HepG2 (cell line): Measurements from ENCODE around the gene LITAFD. TPM values are rescaled to one million over a fixed set of nuclear protein-coding genes. Genes with fewer than 3 reads are reported as not detected.

Experiments
- FOXA3 ChIP-seq: IDR thresholded peaks from 2 replicates; pipeline ENCODE4 v1.6.1; 2016; ENCODE audit warnings: missing genetic modification reagents, missing compliant biosample characterization
- HNF4A ChIP-seq: sonication (generic); formaldehyde crosslinking; IDR thresholded peaks from 2 replicates; pipeline ENCODE4 v1.4.0; 2020; ENCODE audit warnings: missing genetic modification reagents
- KLF13 ChIP-seq: sonication (generic); formaldehyde crosslinking; IDR thresholded peaks from 2 replicates; pipeline ENCODE4 v1.4.0; 2020; ENCODE audit warnings: mild to moderate bottlenecking, missing genetic modification reagents
- MAF1 ChIP-seq: sonication (generic); formaldehyde crosslinking; IDR thresholded peaks from 2 replicates; pipeline ENCODE4 v1.5.0; 2020; ENCODE audit warnings: missing genetic modification reagents, borderline replicate concordance
- MYPOP ChIP-seq: sonication (generic); formaldehyde crosslinking; IDR thresholded peaks from 2 replicates; pipeline ENCODE4 v1.8.1; 2023; ENCODE audit warnings: mild to moderate bottlenecking, moderate library complexity, missing genetic modification reagents
- PAF1 ChIP-seq: IDR thresholded peaks from 2 replicates; pipeline ENCODE4 v1.6.1; 2016; ENCODE audit warnings: missing genetic modification reagents, missing compliant biosample characterization
- XRCC5 ChIP-seq: fragments of 200-400 bp; formaldehyde crosslinking; optimal IDR thresholded peaks from 2 replicates; pipeline ENCODE3; 2017; ENCODE audit warnings: mild to moderate bottlenecking, low read length
- YEATS4 ChIP-seq: sonication (generic); formaldehyde crosslinking; IDR thresholded peaks from 2 replicates; pipeline ENCODE4 v1.4.0; 2020; ENCODE audit warnings: missing genetic modification reagents, borderline replicate concordance
- polyA plus RNA-seq, 8 experiments: library from polyadenylated mRNA; depleted of rRNA in 3 of 8; stranded (reverse) in 7 of 8; unstranded in 1 of 8; fragments of >200 nt; fragmentation: Illumina TruSeq in 4 of 8; extraction: Trizol in 4 of 8; gene quantifications; 2 replicates each; pipeline versions ENCODE4 v1.2.1 to v1.2.3, GENCODE V29; 2011 to 2016; ENCODE audit warnings: low read depth in 4 of 8, missing spikeins in 1 of 8, mixed read lengths in 1 of 8; ENCODE audit not compliant: insufficient read depth in 1 of 8
- total RNA-seq, 5 experiments: library from RNA; depleted of rRNA; stranded (reverse); fragments of >200 nt; fragmentation: Illumina TruSeq; extraction: Trizol; gene quantifications; 2 replicates each; pipeline ENCODE4 v1.2.3, GENCODE V29; 2016; ENCODE audit warnings: low read depth in 1 of 5
- TF ChIP-seq, protein P1 (sequence below): sonication (generic); formaldehyde crosslinking; IDR thresholded peaks from 2 replicates; pipeline ENCODE4 v1.4.0; 2020; ENCODE audit warnings: missing genetic modification reagents
- TF ChIP-seq, protein P2 (sequence below): sonication (generic); formaldehyde crosslinking; IDR thresholded peaks from 2 replicates; pipeline ENCODE4 v1.4.0; 2020; ENCODE audit warnings: missing genetic modification reagents, borderline replicate concordance
- TF ChIP-seq, protein P3 (sequence below): sonication (generic); formaldehyde crosslinking; IDR thresholded peaks from one replicate; pipeline ENCODE4 v1.5.1; 2020; ENCODE audit warnings: mild to moderate bottlenecking, missing genetic modification reagents; ENCODE audit errors: not compliant biosample characterization

Gene LITAFD
- total and polyA plus RNA-seq, 2 of the 13 experiments (the other 11 are each of a cell fraction or from before 2014, with no cell fraction given) = not detected

- TF ChIP-seq, protein P1, sequence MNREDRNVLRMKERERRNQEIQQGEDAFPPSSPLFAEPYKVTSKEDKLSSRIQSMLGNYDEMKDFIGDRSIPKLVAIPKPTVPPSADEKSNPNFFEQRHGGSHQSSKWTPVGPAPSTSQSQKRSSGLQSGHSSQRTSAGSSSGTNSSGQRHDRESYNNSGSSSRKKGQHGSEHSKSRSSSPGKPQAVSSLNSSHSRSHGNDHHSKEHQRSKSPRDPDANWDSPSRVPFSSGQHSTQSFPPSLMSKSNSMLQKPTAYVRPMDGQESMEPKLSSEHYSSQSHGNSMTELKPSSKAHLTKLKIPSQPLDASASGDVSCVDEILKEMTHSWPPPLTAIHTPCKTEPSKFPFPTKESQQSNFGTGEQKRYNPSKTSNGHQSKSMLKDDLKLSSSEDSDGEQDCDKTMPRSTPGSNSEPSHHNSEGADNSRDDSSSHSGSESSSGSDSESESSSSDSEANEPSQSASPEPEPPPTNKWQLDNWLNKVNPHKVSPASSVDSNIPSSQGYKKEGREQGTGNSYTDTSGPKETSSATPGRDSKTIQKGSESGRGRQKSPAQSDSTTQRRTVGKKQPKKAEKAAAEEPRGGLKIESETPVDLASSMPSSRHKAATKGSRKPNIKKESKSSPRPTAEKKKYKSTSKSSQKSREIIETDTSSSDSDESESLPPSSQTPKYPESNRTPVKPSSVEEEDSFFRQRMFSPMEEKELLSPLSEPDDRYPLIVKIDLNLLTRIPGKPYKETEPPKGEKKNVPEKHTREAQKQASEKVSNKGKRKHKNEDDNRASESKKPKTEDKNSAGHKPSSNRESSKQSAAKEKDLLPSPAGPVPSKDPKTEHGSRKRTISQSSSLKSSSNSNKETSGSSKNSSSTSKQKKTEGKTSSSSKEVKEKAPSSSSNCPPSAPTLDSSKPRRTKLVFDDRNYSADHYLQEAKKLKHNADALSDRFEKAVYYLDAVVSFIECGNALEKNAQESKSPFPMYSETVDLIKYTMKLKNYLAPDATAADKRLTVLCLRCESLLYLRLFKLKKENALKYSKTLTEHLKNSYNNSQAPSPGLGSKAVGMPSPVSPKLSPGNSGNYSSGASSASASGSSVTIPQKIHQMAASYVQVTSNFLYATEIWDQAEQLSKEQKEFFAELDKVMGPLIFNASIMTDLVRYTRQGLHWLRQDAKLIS (CRISPR knock-in tag) = no peak
- TF ChIP-seq MAF1 (CRISPR knock-in tag) (no peak; the same call in none of the 2 replicates), MYPOP (CRISPR knock-in tag) (no peak), FOXA3 (no peak), PAF1 (no peak), HNF4A (CRISPR knock-in tag) (peak; percentile 3; the same call in 1 of the 2 replicates), KLF13 (CRISPR knock-in tag) (peak; percentile 84; the same call in 1 of the 2 replicates), YEATS4 (CRISPR knock-in tag) (no peak; the same call in 1 of the 2 replicates), XRCC5 (peak; percentile 65)
- TF ChIP-seq, protein P2, sequence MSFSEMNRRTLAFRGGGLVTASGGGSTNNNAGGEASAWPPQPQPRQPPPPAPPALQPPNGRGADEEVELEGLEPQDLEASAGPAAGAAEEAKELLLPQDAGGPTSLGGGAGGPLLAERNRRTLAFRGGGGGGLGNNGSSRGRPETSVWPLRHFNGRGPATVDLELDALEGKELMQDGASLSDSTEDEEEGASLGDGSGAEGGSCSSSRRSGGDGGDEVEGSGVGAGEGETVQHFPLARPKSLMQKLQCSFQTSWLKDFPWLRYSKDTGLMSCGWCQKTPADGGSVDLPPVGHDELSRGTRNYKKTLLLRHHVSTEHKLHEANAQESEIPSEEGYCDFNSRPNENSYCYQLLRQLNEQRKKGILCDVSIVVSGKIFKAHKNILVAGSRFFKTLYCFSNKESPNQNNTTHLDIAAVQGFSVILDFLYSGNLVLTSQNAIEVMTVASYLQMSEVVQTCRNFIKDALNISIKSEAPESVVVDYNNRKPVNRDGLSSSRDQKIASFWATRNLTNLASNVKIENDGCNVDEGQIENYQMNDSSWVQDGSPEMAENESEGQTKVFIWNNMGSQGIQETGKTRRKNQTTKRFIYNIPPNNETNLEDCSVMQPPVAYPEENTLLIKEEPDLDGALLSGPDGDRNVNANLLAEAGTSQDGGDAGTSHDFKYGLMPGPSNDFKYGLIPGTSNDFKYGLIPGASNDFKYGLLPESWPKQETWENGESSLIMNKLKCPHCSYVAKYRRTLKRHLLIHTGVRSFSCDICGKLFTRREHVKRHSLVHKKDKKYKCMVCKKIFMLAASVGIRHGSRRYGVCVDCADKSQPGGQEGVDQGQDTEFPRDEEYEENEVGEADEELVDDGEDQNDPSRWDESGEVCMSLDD = no peak
- TF ChIP-seq, protein P3, sequence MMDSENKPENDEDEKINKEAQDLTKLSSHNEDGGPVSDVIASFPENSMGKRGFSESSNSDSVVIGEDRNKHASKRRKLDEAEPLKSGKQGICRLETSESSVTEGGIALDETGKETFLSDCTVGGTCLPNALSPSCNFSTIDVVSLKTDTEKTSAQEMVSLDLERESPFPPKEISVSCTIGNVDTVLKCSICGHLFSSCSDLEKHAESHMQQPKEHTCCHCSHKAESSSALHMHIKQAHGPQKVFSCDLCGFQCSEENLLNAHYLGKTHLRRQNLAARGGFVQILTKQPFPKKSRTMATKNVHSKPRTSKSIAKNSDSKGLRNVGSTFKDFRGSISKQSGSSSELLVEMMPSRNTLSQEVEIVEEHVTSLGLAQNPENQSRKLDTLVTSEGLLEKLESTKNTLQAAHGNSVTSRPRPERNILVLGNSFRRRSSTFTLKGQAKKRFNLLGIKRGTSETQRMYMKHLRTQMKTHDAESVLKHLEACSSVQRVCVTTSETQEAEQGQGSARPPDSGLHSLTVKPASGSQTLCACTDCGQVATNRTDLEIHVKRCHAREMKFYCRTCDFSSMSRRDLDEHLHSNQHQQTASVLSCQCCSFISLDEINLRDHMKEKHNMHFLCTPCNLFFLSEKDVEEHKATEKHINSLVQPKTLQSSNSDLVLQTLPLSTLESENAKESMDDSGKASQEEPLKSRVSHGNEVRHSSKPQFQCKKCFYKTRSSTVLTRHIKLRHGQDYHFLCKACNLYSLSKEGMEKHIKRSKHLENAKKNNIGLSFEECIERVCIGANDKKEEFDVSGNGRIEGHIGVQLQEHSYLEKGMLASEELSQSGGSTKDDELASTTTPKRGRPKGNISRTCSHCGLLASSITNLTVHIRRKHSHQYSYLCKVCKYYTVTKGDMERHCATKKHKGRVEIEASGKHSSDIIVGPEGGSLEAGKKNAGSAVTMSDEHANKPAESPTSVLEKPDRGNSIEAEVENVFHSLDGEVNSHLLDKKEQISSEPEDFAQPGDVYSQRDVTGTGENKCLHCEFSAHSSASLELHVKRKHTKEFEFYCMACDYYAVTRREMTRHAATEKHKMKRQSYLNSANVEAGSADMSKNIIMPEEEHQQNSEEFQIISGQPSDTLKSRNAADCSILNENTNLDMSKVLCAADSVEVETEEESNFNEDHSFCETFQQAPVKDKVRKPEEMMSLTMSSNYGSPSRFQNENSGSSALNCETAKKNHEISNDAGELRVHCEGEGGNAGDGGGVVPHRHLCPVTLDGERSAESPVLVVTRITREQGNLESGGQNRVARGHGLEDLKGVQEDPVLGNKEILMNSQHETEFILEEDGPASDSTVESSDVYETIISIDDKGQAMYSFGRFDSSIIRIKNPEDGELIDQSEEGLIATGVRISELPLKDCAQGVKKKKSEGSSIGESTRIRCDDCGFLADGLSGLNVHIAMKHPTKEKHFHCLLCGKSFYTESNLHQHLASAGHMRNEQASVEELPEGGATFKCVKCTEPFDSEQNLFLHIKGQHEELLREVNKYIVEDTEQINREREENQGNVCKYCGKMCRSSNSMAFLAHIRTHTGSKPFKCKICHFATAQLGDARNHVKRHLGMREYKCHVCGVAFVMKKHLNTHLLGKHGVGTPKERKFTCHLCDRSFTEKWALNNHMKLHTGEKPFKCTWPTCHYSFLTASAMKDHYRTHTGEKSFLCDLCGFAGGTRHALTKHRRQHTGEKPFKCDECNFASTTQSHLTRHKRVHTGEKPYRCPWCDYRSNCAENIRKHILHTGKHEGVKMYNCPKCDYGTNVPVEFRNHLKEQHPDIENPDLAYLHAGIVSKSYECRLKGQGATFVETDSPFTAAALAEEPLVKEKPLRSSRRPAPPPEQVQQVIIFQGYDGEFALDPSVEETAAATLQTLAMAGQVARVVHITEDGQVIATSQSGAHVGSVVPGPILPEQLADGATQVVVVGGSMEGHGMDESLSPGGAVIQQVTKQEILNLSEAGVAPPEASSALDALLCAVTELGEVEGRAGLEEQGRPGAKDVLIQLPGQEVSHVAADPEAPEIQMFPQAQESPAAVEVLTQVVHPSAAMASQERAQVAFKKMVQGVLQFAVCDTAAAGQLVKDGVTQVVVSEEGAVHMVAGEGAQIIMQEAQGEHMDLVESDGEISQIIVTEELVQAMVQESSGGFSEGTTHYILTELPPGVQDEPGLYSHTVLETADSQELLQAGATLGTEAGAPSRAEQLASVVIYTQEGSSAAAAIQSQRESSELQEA (CRISPR knock-in tag) = no peak
Observed at GRCh38 chr16:8868416-8869211, 13.5 kb upstream of the LITAFD start, which contains the start of gene CARHSP1 (continued).
